Stimulated activated CD4-positive, alpha-beta T cell treated with anti-CD3 and anti-CD28 coated beads, Interleukin-1b, Interleukin-23, amount 100 ng/mL, for 48 hours (primary cell): ENCODE results near the gene TMEM91.

ENCODE experiments used
- DNase-seq: peaks from one replicate; pipeline ENCODE4 v3.0.0-alpha.2; 2020

Gene TMEM91

DNA sequence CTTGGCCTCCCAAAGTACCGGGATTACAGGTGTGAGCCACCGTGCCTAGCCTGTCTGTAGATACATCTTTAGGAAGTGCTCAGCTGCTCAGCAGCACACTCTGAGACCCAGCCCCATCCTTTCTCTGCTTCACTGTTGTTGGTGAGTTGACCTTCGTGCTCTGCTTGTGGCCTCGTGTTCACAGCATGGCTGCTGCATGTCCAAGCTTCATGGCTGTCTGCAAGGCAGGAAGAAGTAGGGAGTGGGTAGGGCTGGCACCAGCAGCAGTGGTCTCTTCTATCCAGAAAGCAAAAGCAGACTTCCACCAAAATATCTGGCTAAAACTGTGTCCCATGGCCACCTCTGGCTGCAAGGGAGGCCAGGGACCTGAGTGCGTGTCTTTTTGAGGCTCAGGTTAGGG is 36.6 kb downstream of the TMEM91 start:
- DNase-seq, result no peak

DNA sequence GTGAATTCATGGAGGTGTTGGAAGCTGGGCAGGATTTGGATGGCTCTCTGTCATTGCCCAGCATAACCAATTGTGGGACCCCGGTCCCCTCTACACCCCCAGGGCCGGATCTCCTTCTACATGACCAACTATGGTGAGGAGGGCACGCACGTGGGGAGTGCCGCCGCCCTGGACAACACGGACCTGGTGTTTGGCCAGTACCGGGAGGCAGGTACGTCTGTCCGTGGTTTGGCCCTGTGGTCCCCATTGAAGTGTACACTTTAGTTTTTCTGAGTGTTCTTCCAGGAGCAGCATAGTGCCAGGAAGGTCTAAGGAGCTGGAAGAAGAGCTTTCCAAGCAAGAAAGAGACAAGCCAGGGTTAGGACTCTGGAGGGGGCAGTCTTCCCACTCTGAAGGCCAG is 37.6 kb downstream of the TMEM91 start:
- DNase-seq, result no peak

DNA sequence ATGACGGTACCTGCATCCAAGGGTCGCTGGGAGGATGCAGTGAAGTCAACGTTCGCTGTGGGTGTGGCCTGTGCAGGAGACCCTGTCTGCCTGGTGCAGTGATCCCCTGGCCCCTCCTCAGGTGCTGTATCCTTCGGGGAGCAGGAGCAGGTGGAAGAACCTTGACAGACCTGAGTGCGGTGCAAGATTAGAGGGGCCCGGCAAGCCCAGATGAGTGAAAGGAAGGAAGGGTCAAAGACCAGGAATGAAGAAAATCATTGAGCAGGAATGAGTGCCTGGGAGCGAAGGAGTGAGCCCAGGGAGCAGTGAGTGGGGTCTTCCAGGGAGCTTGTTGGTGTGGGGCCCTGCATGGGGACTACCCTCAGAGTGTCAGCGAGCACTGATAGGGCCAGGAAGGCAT is 38.1 kb downstream of the TMEM91 start:
- DNase-seq, result no peak

- no peak for DNase-seq
Observed at GRCh38 chr19:41415154-41415571, 38.8 kb downstream of the TMEM91 start.

GRCh38 chr19:41416194-41416674 is 39.9 kb downstream of the TMEM91 start:
- DNase-seq, result no peak

- no peak for DNase-seq
Observed at GRCh38 chr19:41420101-41420880, 44.0 kb downstream of the TMEM91 start.

DNA sequence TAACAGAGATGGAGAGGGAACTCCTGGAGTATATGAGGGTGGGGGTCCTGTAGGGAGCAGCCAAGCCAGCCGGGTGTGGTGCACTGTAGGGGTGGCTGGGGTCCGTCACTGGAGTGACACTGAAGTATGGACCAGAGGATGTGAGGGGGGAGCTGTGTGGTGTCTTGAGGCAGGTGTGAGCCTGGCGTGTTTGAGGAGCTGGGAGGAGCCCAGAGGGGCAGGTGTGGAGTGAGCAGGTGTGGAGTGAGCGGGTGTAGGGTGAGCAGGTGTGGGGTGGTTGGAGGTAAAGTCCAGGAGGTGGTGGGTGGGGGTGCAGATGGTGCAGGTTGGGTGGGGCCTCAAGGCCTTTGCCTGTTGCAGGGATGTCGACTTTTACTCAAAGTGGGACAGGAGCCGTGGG is 45.0 kb downstream of the TMEM91 start:
- DNase-seq, result no peak

DNA sequence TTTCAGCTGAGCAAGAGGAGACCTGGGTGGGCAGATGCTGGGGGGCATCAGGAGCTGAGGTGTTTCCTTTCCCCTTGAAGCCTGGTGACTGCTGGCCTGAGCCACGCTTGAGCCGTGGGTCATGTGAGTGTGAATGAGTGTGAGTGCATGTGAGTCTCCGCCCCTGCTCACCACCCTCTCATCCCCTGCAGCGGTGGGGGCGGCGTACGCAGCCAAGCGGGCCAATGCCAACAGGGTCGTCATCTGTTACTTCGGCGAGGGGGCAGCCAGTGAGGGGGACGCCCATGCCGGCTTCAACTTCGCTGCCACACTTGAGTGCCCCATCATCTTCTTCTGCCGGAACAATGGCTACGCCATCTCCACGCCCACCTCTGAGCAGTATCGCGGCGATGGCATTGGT is 45.6 kb downstream of the TMEM91 start:
- no peak for DNase-seq

DNA sequence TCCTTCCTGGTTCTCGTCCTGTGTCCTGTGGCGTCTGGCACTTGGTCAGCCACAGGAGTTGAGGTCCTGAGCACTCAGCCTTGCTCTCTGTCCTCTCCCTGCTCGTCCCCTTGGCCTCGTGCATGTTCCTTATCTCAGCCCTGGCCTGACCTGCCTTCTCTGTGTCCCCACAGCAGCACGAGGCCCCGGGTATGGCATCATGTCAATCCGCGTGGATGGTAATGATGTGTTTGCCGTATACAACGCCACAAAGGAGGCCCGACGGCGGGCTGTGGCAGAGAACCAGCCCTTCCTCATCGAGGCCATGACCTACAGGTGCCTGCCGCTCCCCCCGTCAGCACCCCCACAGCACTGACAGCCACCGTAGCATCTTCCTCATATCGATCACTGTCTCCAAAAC is 46.1 kb downstream of the TMEM91 start:
- no peak for DNase-seq

DNA sequence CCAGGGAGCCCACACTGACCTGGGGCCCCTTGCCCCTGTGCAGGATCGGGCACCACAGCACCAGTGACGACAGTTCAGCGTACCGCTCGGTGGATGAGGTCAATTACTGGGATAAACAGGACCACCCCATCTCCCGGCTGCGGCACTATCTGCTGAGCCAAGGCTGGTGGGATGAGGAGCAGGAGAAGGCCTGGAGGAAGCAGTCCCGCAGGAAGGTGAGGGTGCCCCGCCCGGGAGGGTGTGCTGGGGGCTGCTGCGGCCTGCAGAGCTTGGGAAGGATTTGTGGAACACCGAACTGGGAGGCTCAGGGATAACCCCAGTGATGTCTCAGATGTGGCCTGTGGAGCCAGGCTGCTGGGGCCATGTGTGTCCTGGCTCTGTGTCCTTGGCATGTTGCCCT is 46.6 kb downstream of the TMEM91 start:
- DNase-seq, result no peak

GRCh38 chr19:41424335-41425173 is 48.2 kb downstream of the TMEM91 start:
- DNase-seq, result no peak

- no peak for DNase-seq
Observed at GRCh38 chr19:41425174-41426115, 49.1 kb downstream of the TMEM91 start.

DNA sequence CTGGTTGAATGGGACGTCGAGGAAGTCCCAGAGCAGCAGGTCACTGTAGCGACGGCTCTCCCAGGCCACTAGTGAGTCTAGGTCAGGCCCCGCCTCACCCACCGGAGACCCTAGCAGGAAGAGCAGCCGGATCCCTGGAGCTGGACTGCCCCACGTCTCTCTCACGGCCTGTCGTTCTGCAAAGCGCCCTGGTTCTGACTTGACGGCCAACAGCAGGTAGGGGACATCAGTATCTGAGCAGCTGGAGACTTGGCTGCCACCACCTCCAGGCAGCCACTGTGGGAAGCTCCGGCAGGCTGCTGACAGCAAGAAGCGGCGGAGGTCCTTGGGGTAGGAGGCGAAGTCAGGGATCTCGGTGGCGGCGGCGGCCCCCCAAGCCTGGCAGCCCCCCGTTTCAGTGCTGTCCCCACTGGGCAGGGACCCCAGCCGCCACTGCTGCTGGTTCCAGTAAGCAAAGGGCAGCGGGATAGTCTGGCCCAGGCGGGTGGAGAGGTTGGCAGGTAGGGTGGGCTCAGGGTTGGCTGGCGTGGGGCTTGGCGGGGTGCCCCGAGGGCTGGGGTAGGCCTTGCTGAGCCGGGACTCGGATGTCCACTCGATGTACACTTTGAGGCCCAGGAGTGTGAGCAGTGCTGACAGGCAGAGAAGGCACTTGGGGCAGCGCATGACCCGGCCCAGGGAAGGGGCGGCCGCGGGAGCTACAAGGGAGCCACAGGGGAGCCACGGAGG is 49.9 kb downstream of the TMEM91 start:
- no peak for DNase-seq

DNA sequence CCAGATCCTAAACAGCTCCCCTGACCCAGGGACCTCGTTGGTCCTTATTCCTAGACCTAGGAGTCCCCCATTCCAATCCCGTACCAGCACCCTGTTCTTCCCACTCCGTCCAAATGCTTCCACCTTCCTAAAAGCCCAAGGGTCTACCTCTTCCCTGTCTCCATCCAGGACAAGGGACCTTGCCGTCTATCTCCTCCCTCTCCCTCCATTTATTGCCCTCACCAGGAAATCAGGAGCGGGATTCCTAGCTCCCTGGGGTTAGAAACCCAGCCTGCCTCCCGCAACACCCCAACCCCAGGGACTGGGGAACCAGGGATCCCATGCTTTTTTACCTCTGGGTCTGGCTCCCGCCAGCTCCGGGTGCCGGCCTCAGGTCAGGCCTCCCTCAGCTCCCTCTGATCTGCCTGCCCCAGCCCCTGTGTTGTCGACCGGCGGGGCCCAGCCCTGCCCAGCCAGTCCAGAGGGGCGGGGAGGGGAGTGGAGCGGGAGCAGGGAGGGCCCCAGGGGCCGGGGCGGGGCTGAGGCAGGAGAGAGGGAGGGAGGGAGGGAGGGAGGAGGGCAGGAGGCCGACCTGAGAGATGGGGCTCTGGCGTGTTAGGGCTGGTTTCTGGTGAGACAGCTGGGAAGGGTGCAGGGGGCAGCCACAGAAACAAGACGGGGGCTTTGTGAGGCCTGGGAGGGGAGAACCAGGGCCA is 50.8 kb downstream of the TMEM91 start, which contains the start of gene B3GNT8:
B3GNT8 (minus strand) TSS at position 423 of the 695 bp plus-strand sequence. CDS start 596 bp downstream, outside the sequence.
- DNase-seq, result peak; percentile 38

DNA sequence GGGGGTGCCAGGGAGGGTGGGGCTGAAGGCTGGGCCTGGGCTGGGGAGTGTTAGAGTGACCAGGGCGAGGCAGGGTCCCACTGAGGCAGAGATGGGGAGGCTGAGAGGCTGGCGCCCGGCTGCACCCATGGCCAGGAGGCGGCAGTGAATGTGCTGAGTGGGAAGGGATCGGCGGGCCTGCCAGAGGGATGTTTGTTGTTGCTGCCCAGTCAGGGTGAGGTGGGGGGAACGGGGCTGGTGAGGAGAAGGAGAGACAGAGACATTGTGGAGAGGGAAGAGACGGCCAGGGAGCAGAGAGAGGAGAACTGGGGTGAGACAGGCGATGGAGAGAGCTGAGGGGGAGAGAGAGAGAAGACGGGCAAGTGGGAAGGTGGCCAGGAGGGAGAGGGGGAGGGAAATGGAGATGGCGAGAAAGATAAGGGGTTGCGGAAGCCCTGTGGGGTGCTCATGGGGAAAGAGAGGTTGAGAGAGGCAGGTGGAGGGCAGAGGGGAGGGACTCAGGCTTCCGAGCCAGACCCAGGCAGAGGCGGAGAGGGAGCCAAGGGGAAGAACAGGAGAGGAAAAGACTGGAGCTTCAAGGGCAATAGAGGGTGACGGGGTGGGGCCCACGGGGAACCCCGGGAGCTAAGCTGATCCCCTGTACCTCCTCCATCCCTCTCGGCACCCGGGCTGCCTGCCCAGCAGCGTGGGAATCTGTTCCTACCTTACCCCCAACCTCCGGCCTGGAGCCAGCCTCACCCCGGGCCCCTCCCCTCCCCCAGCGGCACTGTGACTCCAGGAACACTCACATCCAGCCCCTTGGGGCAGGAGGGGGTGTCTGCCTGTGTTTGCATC is 51.5 kb downstream of the TMEM91 start:
- DNase-seq, result no peak

DNA sequence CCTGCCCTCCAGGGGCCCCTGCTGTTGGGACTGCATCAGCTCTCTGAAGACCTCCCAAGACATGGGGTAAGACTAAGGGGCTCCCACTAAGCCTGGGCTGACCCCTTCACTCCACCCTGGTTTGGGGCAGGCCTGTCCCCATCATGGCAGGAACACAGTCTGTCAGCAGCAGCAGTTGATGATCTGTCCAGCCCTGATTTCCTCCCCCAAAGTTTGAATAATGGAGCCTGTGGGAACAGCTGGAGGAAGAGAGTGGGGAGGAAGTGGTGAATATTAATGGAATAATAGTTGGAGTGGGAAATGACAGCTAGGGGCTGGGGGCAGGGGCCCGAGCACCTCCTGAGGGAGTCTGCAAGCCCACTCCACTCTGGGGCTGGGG is 52.1 kb downstream of the TMEM91 start:
- DNase-seq, result no peak

- no peak for DNase-seq
Observed at GRCh38 chr19:41430922-41431321, 54.6 kb downstream of the TMEM91 start.

- DNase-seq, result no peak
Observed at GRCh38 chr19:41431426-41432386, 55.4 kb downstream of the TMEM91 start.

- no peak for DNase-seq
Observed at GRCh38 chr19:41433171-41433570, 56.8 kb downstream of the TMEM91 start.
